ENCODE results near the gene EN2. TPM values are rescaled to one million over a fixed set of nuclear protein-coding genes. Genes with fewer than 3 reads are reported as not detected.

Gene EN2
- total RNA-seq, 4 donors from 2014 or later, result 0.21 to 0.56 (median 0.34) TPM; not detected in 1

DNA sequence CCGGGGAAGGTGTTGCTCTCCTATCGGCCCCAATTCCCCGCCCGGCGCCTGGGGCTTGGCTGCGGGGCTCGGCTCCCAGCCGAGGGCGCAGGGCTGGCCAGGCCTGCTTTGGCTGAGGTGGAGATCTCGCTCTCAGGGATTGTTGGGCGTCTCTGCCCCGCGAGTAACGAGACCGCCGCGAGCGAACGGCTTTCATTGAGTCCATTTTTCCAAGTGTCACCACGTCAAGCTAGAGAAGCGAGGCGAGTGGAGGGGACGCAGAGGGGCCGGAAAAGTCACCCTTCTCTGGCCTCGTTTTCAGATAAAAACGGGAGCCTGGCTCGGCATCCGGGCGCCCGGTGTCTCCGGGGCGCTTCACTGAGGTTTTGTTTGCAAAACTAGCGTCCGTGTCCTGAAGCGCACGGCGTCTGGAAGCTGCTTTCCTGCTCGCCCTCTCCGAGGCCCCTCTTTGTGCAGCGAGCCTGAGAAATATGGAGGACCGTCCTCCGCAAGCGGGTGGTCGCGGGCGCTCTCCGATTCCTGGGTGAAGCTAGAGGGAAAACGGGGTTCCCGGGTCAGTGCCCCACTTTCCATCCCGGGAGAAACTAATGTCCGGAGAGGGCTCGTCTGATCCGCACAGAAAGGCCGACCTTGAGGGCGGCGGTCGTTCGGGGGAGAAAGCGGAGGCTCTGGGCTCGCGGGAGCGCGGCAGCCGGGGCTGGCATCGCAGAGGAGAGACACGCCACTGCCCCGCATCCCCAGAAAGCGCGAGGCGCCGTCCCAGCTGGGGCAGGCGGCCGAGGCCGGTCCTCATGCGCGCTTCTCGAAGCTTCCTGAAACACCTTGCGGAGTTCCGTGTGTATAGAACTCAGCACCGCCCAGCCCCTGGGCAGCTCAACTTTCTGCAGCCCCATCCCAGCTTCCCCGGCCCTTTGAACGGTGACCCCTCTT, 3.5 kb upstream of the EN2 start:
- Histone ChIP-seq H3K27me3 (peaks cover 97% of the 10 kb centered on the region), H3K4me3 (peak overlapping the region; percentile 21), H3K4me1 (peaks cover 60% of the 10 kb centered on the region), H3K9me3 (no peaks in the 10 kb centered on the region), H3K27ac (no peak overlapping the region), H3K36me3 (no peaks in the 10 kb centered on the region)
- 8% methylated on average over 18 of the region's 82 CpGs for WGBS
- peak in 1 of 2 donors; percentile 33 for DNase-seq (ENCODE audit: low spot score in 2 of 2)
- TF ChIP-seq POLR2AphosphoS5 (IDR thresholded peaks at IDR 0.05) (no peak), EP300 (IDR thresholded peaks at IDR 0.05) (no peak), POLR2A (IDR thresholded peaks at IDR 0.05) (no peak), CTCF (IDR thresholded peaks at IDR 0.05) (no peak)

GRCh38 chr7:155455132-155455693, 2.7 kb upstream of the EN2 start:
- peak in 1 of 2 donors; percentile 31 for DNase-seq (ENCODE audit: low spot score in 2 of 2)
- no peak overlapping the region for H3K4me3 ChIP-seq
- 6% methylated on average over 15 of the region's 15 CpGs for WGBS
- H3K9me3 ChIP-seq, result no peaks in the 10 kb centered on the region
- peaks cover 60% of the 10 kb centered on the region for H3K4me1 ChIP-seq
- peaks cover 97% of the 10 kb centered on the region for H3K27me3 ChIP-seq
- no peaks in the 10 kb centered on the region for H3K36me3 ChIP-seq
- TF ChIP-seq POLR2A (IDR thresholded peaks at IDR 0.05) (no peak), POLR2AphosphoS5 (IDR thresholded peaks at IDR 0.05) (no peak), CTCF (IDR thresholded peaks at IDR 0.05) (no peak), EP300 (IDR thresholded peaks at IDR 0.05) (no peak)
- no peak overlapping the region for H3K27ac ChIP-seq

DNA sequence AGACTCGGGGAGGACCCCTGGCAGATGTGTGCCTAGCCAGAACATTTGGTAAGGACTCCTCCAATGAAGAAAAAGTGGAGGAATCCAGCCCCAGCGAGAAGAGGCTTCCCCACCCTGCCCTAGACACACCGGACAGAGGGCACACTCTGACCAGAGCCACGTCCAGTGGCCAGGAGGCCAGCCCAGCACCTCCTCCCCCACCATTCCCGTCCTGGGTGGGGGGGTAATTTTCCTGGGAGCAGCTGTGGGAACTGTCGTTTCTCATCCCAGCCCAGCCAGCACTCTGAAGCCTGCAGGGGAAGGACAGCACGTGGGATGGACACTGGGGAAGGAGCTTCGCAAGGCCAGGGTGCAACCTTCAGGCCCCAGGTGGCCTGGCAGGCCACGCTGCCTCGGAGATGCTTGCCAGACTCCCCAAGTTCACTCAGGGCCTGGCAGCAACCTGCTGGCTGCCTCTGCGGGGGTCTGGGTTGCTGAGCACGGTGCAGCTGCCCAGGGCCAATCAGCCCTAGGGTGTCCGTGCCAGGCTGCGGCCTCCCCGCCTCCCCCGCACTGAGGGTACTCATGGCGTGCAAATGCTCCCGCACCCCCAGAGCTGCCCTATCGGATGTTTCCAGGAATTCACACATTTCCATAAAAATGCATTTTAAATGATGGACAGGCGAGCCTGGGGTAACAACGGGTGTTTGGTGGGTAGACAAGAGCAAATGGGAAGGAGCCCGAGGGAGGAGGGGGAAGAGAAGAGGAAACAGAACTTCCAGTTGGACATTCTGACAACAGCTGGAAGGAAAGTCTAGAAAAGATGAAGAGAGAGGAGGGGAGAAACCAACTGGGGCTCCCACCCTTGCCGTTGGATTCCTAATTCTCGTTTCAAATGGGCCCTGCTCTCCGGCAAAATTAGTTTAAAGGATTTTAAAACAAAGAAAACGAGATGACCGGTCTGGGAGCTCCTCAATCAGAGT, 1.9 kb upstream of the EN2 start:
- WGBS, result 9% methylated on average over 15 of the region's 27 CpGs
- peaks cover 54% of the 10 kb centered on the region for H3K4me1 ChIP-seq
- H3K4me3 ChIP-seq, result peak overlapping the region; percentile 57

GRCh38 chr7:155456738-155457543, 988 bp upstream of the EN2 start:
- no peak for DNase-seq (ENCODE audit: low spot score in 2 of 2)
- H3K27ac ChIP-seq, result no peak overlapping the region
- no peaks in the 10 kb centered on the region for H3K9me3 ChIP-seq
- H3K4me1 ChIP-seq, result peaks cover 51% of the 10 kb centered on the region
- 4% methylated on average over 32 of the region's 69 CpGs for WGBS
- peaks cover 97% of the 10 kb centered on the region for H3K27me3 ChIP-seq
- H3K36me3 ChIP-seq, result no peaks in the 10 kb centered on the region
- TF ChIP-seq POLR2A (IDR thresholded peaks at IDR 0.05) (no peak), EP300 (IDR thresholded peaks at IDR 0.05) (no peak), POLR2AphosphoS5 (IDR thresholded peaks at IDR 0.05) (no peak), CTCF (IDR thresholded peaks at IDR 0.05) (no peak)
- H3K4me3 ChIP-seq, result peak overlapping the region; percentile 57

More for the DNA sequence above, 1.9 kb upstream of the EN2 start:
- Histone ChIP-seq H3K9me3 (no peaks in the 10 kb centered on the region), H3K36me3 (no peaks in the 10 kb centered on the region), H3K27ac (no peak overlapping the region), H3K27me3 (peaks cover 97% of the 10 kb centered on the region)
- no peak for DNase-seq (ENCODE audit: low spot score in 2 of 2)
- TF ChIP-seq POLR2A (IDR thresholded peaks at IDR 0.05) (no peak), POLR2AphosphoS5 (IDR thresholded peaks at IDR 0.05) (no peak), EP300 (IDR thresholded peaks at IDR 0.05) (no peak), CTCF (IDR thresholded peaks at IDR 0.05) (no peak)

Measured in suprapubic skin (tissue), 4 donors.